Measurements from ENCODE around the gene TCF3. TPM values are rescaled to one million over a fixed set of nuclear protein-coding genes. Genes with fewer than 3 reads are reported as not detected.
A peak's percentile ranks its signal among the peaks of the same experiment; 100 is the strongest.
"Not testable (repeated sequence)": the region's sequence is repeated elsewhere in the genome, so short reads cannot be mapped to it uniquely, and the experiment has no call there.

Gene TCF3
- total RNA-seq, 2 donors from 2014 or later = 91.5 to 332 TPM

GRCh38 chr19:1672038-1672768 is 19.8 kb upstream of the TCF3 start:
- Histone ChIP-seq H3K9me3 (no peaks in the 10 kb centered on the region), H3K27ac (no peak overlapping the region), H3K27me3 (replicated peaks; ENCODE audit: insufficient read depth) (peaks cover 34% of the 10 kb centered on the region), H3K4me1 (replicated peaks) (no peaks in the 10 kb centered on the region), H3K4me3 (no peak overlapping the region), H3K36me3 (no peaks in the 10 kb centered on the region)
- 6% methylated on average over 54 of the region's 57 CpGs for WGBS
- peak; percentile 60 to 81 (median 70) for TF ChIP-seq CTCF (IDR thresholded peaks at IDR 0.05)
- no peak for TF ChIP-seq POLR2A (IDR thresholded peaks at IDR 0.05)
- TF ChIP-seq POLR2AphosphoS5 (IDR thresholded peaks at IDR 0.05) = no peak
- intact Hi-C loops (cut with DNase I) = loop anchor here (5.0 to 10.0 kb wide), 2 partner anchors 123 to 130 kb away; no protein-coding TSS in a partner anchor
- no peak for DNase-seq (ENCODE audit: low spot score)

DNA sequence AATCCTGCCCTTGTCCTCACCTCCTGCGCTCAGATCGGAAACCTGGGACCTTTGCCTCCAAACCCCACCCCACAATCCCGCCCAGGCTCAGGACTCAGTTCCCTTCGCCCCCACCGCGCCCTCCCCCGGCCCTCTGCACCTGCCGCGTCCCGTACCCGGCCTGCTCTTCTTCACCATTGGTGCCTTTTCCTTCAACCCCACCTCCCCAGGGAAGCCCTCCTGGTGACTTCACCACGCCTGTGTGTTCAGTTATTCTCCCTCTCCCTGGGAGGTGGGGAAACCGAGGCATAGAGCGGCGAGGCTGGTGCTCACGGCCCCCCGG is 19.3 kb upstream of the TCF3 start:
- peaks cover 31% of the 10 kb centered on the region for H3K27me3 ChIP-seq (replicated peaks; ENCODE audit: insufficient read depth)
- intact Hi-C loops (cut with DNase I) = loop anchor here (5.0 to 10.0 kb wide), 2 partner anchors 123 to 129 kb away; no protein-coding TSS in a partner anchor
- DNase-seq (ENCODE audit: low spot score) = no peak
- H3K4me3 ChIP-seq = no peak overlapping the region
- no peak overlapping the region for H3K27ac ChIP-seq
- no peak for TF ChIP-seq POLR2AphosphoS5 (IDR thresholded peaks at IDR 0.05)
- no peak for TF ChIP-seq CTCF (IDR thresholded peaks at IDR 0.05)
- no peak for TF ChIP-seq POLR2A (IDR thresholded peaks at IDR 0.05)
- H3K9me3 ChIP-seq = no peaks in the 10 kb centered on the region
- no peaks in the 10 kb centered on the region for H3K4me1 ChIP-seq (replicated peaks)
- H3K36me3 ChIP-seq = no peaks in the 10 kb centered on the region
- 3% methylated on average over 17 of the region's 17 CpGs for WGBS

- H3K9me3 ChIP-seq; H3K4me1 ChIP-seq (replicated peaks); DNase-seq (ENCODE audit: low spot score); H3K36me3 ChIP-seq; H3K27ac ChIP-seq; H3K4me3 ChIP-seq: not testable (repeated sequence)
- peaks cover 23% of the 10 kb centered on the region for H3K27me3 ChIP-seq (replicated peaks; ENCODE audit: insufficient read depth)
- 55% methylated on average over 14 of the region's 14 CpGs for WGBS
- intact Hi-C loops (cut with DNase I) = loop anchor here (5.0 to 10.0 kb wide), 2 partner anchors 124 to 128 kb away; no protein-coding TSS in a partner anchor
Measured at GRCh38 chr19:1670747-1671146, 18.3 kb upstream of the TCF3 start.

DNA sequence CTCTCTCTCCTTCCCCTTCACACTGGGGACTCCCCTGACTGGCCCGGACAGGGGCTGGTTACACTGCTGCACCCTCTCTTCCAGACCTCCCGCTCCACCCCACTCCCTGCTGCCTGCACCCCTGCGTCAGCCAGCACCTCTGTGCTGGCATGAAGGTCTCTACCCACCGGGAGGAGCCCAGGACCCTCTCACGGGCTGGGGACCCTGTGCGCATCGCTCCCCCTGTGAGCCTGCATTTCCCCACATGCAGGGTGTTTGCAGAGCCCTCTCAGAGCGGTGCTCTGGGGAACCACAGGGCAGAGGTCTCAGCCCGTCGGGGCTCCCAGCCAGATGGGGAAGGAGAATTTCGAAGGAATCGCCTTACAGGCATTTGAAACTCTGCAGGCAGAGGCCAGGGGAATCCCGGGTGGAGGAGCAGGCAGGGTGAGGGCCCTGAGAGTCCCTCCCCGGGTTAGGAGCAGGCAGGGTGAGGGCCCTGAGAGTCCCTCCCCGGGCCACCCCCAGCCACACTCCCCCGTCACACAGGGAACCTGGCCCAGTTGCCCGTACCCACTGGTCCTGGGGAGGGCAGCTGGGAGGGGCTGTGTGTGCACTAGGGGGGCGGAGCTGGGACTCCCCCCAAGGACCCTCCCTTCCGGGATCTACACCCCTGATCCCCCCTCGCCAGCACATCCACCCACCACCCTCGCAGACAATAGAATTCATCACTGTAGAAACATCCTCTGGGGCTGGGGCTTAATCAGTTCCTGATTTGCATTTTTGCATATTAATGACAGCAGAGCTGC is 16.3 kb upstream of the TCF3 start:
- 8% methylated on average over 18 of the region's 21 CpGs for WGBS
- H3K27me3 ChIP-seq (replicated peaks; ENCODE audit: insufficient read depth) = peaks cover 22% of the 10 kb centered on the region
- H3K27ac ChIP-seq = no peak overlapping the region

More for the DNA sequence above, 16.3 kb upstream of the TCF3 start:
- intact Hi-C loops (cut with DNase I) = no loop called here
- H3K9me3 ChIP-seq = no peaks in the 10 kb centered on the region
- no peak for DNase-seq (ENCODE audit: low spot score)
- no peaks in the 10 kb centered on the region for H3K36me3 ChIP-seq
- no peak for TF ChIP-seq CTCF (IDR thresholded peaks at IDR 0.05)
- TF ChIP-seq POLR2A (IDR thresholded peaks at IDR 0.05) = no peak
- no peak for TF ChIP-seq POLR2AphosphoS5 (IDR thresholded peaks at IDR 0.05)
- no peak overlapping the region for H3K4me3 ChIP-seq
- H3K4me1 ChIP-seq (replicated peaks) = no peaks in the 10 kb centered on the region
